Thyroid gland (tissue), 4 donors: ENCODE measurements around the gene SLC22A13. TPM values are rescaled to one million over a fixed set of nuclear protein-coding genes. Genes with fewer than 3 reads are reported as not detected.

Experiments used
- DNase-seq, 2 donors: peaks; one replicate each; pipeline ENCODE4 v3.0.0-alpha.2; 2019
- H3K27ac ChIP-seq, 3 donors: fragments of 200-600 bp; sonication (generic); 1 replicate in 2 of 3; 2 replicates in 1 of 3; pipeline ENCODE4 v1.5.1; 2016 to 2019; ENCODE audit warnings: mild to moderate bottlenecking in 1 of 3, moderate library complexity in 1 of 3
- H3K27me3 ChIP-seq: fragments of 200-600 bp; sonication (generic); one replicate; pipeline ENCODE4 v1.5.1; 2019
- H3K36me3 ChIP-seq, 2 donors: fragments of 200-600 bp; sonication (generic); one replicate each; pipeline ENCODE4 v1.5.1; 2016 to 2019
- H3K4me1 ChIP-seq, 2 donors: fragments of 200-600 bp; sonication (generic); one replicate each; pipeline ENCODE4 v1.5.1; 2017 to 2019
- H3K4me3 ChIP-seq, 3 donors: fragments of 200-600 bp; sonication (generic); replicated peaks in 1 of 3; 1 replicate in 2 of 3; 2 replicates in 1 of 3; pipeline ENCODE4 v1.5.1; 2016; ENCODE audit warnings: mild to moderate bottlenecking in 1 of 3
- H3K9me3 ChIP-seq: fragments of 200-600 bp; sonication (generic); one replicate; pipeline ENCODE4 v1.5.1; 2017
- POLR2A ChIP-seq, 2 donors: fragments of 450-650 bp; IDR thresholded peaks; one replicate each; pipeline ENCODE4 v1.6.1; 2017; ENCODE audit warnings: antibody characterized with exemption in 2 of 2, mild to moderate bottlenecking in 2 of 2, moderate library complexity in 1 of 2
- WGBS, 2 donors: methylation state at CpG; one replicate each; pipeline ENCODE4 v1.1.5; 2017; 5-methylcytosine and 5-hydroxymethylcytosine counted together
- intact Hi-C: fragments of 100-400 bp; cut with DNase I; formaldehyde crosslinking; loops from one replicate; pipeline ENCODE4 v1.15.1; 2023
- total RNA-seq, 4 donors: library from RNA; depleted of rRNA; stranded (reverse); fragments of >200 nt; gene quantifications; one replicate each; pipeline ENCODE4 v1.2.3, GENCODE V29; 2016
- TF ChIP-seq, protein P1 (sequence below), 6 experiments: fragments of 200-600 bp in 3 of 6; fragments of 450-650 bp in 3 of 6; sonication (generic) in 3 of 6; IDR thresholded peaks; one replicate each; pipeline ENCODE4 v1.5.1; 2016 to 2019; ENCODE audit warnings: antibody characterized with exemption in 6 of 6, mild to moderate bottlenecking in 2 of 6, inconsistent platforms in 1 of 6, moderate library complexity in 1 of 6

The SLC22A13 gene
- total RNA-seq, 4 donors from 2014 or later = 0.54 to 0.56 TPM; not detected in 2

DNA sequence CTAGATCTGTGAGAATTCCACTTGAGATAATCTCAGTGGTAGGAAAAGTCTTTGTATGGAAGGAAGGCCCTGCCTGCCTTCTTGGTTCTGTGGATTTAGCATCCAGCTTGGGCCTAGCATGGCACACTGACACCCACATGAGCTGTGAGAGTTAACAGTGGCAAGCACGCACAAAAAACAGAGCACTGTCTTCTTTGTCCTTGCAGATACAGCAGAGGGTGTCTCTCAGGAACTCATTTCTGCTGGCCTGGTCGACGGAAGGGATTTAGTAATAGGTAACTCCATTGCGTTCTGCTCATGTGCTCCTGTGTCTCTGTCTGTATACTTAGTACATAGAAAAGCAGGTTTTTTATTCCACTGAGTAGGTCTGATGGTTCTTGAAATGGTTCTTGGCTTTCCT, 14.4 kb upstream of the SLC22A13 start:
- no peak overlapping the region for H3K27ac ChIP-seq
- no peak for DNase-seq
- no peak overlapping the region for H3K4me3 ChIP-seq
- no peak for TF ChIP-seq POLR2A (IDR thresholded peaks at IDR 0.05)
- TF ChIP-seq, protein P1, sequence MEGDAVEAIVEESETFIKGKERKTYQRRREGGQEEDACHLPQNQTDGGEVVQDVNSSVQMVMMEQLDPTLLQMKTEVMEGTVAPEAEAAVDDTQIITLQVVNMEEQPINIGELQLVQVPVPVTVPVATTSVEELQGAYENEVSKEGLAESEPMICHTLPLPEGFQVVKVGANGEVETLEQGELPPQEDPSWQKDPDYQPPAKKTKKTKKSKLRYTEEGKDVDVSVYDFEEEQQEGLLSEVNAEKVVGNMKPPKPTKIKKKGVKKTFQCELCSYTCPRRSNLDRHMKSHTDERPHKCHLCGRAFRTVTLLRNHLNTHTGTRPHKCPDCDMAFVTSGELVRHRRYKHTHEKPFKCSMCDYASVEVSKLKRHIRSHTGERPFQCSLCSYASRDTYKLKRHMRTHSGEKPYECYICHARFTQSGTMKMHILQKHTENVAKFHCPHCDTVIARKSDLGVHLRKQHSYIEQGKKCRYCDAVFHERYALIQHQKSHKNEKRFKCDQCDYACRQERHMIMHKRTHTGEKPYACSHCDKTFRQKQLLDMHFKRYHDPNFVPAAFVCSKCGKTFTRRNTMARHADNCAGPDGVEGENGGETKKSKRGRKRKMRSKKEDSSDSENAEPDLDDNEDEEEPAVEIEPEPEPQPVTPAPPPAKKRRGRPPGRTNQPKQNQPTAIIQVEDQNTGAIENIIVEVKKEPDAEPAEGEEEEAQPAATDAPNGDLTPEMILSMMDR (IDR thresholded peaks at IDR 0.05) = no peak
- no peaks in the 10 kb centered on the region for H3K4me1 ChIP-seq
- WGBS, 2 donors = 89 to 91% methylated on average over 4 of the region's 4 CpGs
- no peaks in the 10 kb centered on the region for H3K27me3 ChIP-seq
- no peaks in the 10 kb centered on the region for H3K9me3 ChIP-seq
- intact Hi-C loops = no loop called here
- H3K36me3 ChIP-seq = peaks cover 21 to 25% of the 10 kb centered on the region in 2 donors

DNA sequence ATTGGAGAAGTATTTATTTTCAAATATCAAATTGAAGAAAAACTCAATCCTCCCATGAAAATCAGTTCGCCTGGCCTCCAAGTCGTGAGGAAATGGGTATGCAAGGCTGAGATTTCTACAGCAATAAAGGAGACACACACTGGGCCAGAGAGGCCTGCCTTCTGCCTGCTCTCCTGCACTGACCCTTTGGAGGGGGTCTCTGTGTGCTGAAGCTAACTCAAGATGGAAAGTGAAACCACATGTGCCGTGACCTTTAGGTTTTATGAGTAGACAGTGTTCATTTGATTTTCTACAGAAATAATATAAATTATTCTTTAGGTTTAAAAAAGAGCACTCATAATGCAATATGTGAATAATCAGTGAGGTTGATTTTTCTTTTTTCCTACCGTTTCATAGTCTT, 11.9 kb upstream of the SLC22A13 start:
- H3K36me3 ChIP-seq = peaks cover 21% of the 10 kb centered on the region in 2 donors
- intact Hi-C loops = no loop called here
- WGBS, 2 donors = 94 to 97% methylated on average over 4 of the region's 4 CpGs

DNA sequence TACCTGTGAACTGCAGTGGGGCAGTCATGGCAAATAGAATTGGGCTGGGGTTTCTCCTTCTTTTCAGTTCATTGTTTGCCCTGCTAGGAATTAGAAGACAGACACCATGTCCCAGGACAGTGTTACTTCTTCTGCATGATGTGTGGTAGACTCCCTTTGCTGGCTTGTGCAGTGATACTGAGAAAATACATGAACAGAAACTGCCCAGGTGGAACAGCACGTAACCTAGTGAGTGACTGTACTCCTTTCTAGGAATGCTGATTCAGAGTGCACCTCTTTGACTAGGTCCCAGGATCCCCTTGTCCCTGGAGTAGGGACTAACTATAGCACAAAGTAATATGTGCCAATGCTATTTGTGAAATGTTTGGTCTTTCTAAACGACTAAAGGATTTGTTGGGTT, 10.7 kb upstream of the SLC22A13 start:
- peaks cover 21% of the 10 kb centered on the region in 2 donors for H3K36me3 ChIP-seq

More for the DNA sequence above, 11.9 kb upstream of the SLC22A13 start:
- Histone ChIP-seq H3K9me3 (no peaks in the 10 kb centered on the region), H3K4me3 (no peak overlapping the region), H3K27ac (no peak overlapping the region), H3K4me1 (no peaks in the 10 kb centered on the region), H3K27me3 (no peaks in the 10 kb centered on the region)
- no peak for DNase-seq
- TF ChIP-seq, protein P1 (IDR thresholded peaks at IDR 0.05) = no peak
- no peak for TF ChIP-seq POLR2A (IDR thresholded peaks at IDR 0.05)

DNA sequence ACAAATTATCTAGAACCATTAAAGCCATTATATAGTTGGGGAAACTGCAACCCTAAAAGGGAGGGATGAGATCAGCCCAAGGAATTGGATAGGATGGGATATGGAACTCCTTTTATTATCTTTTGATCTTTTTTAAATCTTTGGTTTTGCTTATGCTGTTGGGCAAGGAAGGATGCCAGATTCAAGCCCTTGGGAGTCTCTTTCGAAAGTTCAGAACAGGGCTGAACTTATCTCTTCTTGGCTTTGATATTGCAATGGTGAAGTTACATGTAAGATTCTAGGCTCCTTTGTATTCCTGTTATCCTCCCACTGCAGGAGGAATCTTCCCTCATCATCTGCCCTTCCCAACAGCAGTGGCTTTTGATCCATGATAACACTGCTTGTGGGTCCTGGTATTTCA, 10.0 kb upstream of the SLC22A13 start:
- no peak for DNase-seq
- TF ChIP-seq, protein P1 (IDR thresholded peaks at IDR 0.05) = no peak
- TF ChIP-seq POLR2A (IDR thresholded peaks at IDR 0.05) = no peak
- no peak overlapping the region for H3K4me3 ChIP-seq
- no peaks in the 10 kb centered on the region for H3K9me3 ChIP-seq
- intact Hi-C loops = no loop called here
- H3K36me3 ChIP-seq = peaks cover 21% of the 10 kb centered on the region in 2 donors
- no peaks in the 10 kb centered on the region for H3K27me3 ChIP-seq
- H3K27ac ChIP-seq = no peak overlapping the region
- no peaks in the 10 kb centered on the region for H3K4me1 ChIP-seq
- 86 to 87% methylated on average over 1 of the region's 1 CpG for WGBS, 2 donors

More for the DNA sequence above, 10.7 kb upstream of the SLC22A13 start:
- TF ChIP-seq, protein P1 (IDR thresholded peaks at IDR 0.05) = no peak
- no peak for TF ChIP-seq POLR2A (IDR thresholded peaks at IDR 0.05)
- Histone ChIP-seq H3K9me3 (no peaks in the 10 kb centered on the region), H3K4me1 (no peaks in the 10 kb centered on the region), H3K4me3 (no peak overlapping the region), H3K27ac (no peak overlapping the region), H3K27me3 (no peaks in the 10 kb centered on the region)
- WGBS, 2 donors = 93% methylated on average over 2 of the region's 2 CpGs
- intact Hi-C loops = no loop called here
- DNase-seq = no peak

DNA sequence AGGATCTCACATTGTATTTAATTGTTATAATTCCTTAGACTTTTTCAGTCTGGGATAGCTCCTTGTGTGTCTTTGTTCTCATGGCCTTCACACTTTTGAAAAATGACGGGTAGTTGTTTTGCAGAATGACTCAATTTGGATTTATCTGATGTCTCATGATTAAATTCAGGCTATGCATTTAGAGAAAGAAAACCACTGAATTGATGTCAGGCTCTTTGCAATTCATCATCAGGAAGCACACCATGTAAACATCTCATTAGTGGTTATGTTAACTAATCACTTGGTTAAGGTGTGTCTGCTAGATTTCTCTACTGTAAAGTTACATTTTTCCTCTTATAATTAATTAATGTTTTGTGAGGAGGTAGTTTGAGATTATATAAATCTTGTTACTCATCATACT, 8.0 kb upstream of the SLC22A13 start:
- Histone ChIP-seq H3K27ac (no peak overlapping the region), H3K9me3 (no peaks in the 10 kb centered on the region), H3K4me3 (no peak overlapping the region), H3K27me3 (no peaks in the 10 kb centered on the region), H3K4me1 (no peaks in the 10 kb centered on the region), H3K36me3 (peaks cover 12 to 18% of the 10 kb centered on the region in 2 donors)
- TF ChIP-seq, protein P1 (IDR thresholded peaks at IDR 0.05) = no peak
- no peak for TF ChIP-seq POLR2A (IDR thresholded peaks at IDR 0.05)
- WGBS, 2 donors = 83 to 87% methylated on average over 1 of the region's 1 CpG
- intact Hi-C loops = no loop called here
- DNase-seq = no peak
